ENCODE measurements around the gene DBX1. TPM values are rescaled to one million over a fixed set of nuclear protein-coding genes. Genes with fewer than 3 reads are reported as not detected.

DBX1 gene
- total and polyA plus RNA-seq, 10 donors, result not detected

- 87 to 100% (median 96%) methylated on average over 1 of the region's 1 CpG for WGBS, 5 donors
- Histone ChIP-seq H3K4me3 (no peak overlapping the region), H3K36me3 (no peaks in the 10 kb centered on the region), H3K27me3 (replicated peaks in 1 of 7) (peaks cover 15 to 74% (median 60%) of the 10 kb centered on the region in 7 donors), H3K27ac (no peak overlapping the region), H3K4me1 (peaks cover 6 to 22% (median 18%) of the 10 kb centered on the region in 6 donors), H3K9me3 (peaks cover 0 to 9% (median 0%) of the 10 kb centered on the region in 8 donors)
- no peak for DNase-seq
- TF ChIP-seq CTCF (IDR thresholded peaks at IDR 0.05 in 8 of 11, conservative IDR thresholded peaks at IDR 0.05 in 3 of 11), result no peak
- TF ChIP-seq POLR2AphosphoS5 (IDR thresholded peaks at IDR 0.05), result no peak
- no peak for TF ChIP-seq POLR2A (IDR thresholded peaks at IDR 0.05)
- intact Hi-C loops (cut with DNase I; ENCODE audit: low total_unique reads), result no loop called here
Measured at GRCh38 chr11:20154381-20154780, 5.9 kb downstream of the DBX1 start.

- no peaks in the 10 kb centered on the region for H3K4me1 ChIP-seq
- no peak overlapping the region for H3K27ac ChIP-seq
- no peaks in the 10 kb centered on the region for H3K9me3 ChIP-seq
- 82 to 91% (median 84%) methylated on average over 4 of the region's 4 CpGs for WGBS, 5 donors
- DNase-seq, result no peak
- TF ChIP-seq CTCF (IDR thresholded peaks at IDR 0.05 in 8 of 11, conservative IDR thresholded peaks at IDR 0.05 in 3 of 11) (no peak), POLR2AphosphoS5 (IDR thresholded peaks at IDR 0.05) (no peak), POLR2A (IDR thresholded peaks at IDR 0.05) (no peak)
- H3K27me3 ChIP-seq (replicated peaks in 1 of 7), result peaks cover 0 to 41% (median 2%) of the 10 kb centered on the region in 7 donors
- no peak overlapping the region for H3K4me3 ChIP-seq
- no peaks in the 10 kb centered on the region for H3K36me3 ChIP-seq
- intact Hi-C loops (cut with DNase I; ENCODE audit: low total_unique reads), result no loop called here
Measured at GRCh38 chr11:20138707-20139106, 21.6 kb downstream of the DBX1 start.

DNA sequence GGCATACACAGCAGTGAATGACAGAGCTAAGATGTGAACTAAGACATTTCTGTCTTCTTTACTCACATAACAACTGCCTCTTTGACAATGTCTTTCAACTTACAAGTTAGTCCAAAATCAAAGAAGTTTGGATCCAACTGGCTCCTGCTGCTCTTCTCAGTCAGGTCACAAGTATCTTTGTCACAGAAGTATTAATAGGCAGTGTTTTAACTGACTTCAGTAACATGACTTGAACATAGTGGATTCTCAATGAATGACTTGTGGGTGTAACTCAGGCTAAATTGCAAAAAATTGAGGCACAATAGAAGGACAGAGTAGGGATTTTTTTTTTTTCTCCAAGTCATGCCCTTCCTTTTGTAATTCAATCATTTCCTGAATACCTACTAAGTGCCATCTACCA is 22.6 kb downstream of the DBX1 start:
- H3K4me1 ChIP-seq, result peaks cover 0 to 1% (median under 1%) of the 10 kb centered on the region in 6 donors
- H3K4me3 ChIP-seq, result no peak overlapping the region
- no peak for DNase-seq
- H3K27me3 ChIP-seq (replicated peaks in 1 of 7), result peaks cover 0 to 51% (median 12%) of the 10 kb centered on the region in 7 donors
- intact Hi-C loops (cut with DNase I; ENCODE audit: low total_unique reads), result no loop called here
- no peaks in the 10 kb centered on the region for H3K36me3 ChIP-seq
- H3K27ac ChIP-seq, result no peak overlapping the region
- H3K9me3 ChIP-seq, result no peaks in the 10 kb centered on the region
- no peak for TF ChIP-seq POLR2A (IDR thresholded peaks at IDR 0.05)
- TF ChIP-seq POLR2AphosphoS5 (IDR thresholded peaks at IDR 0.05), result no peak
- TF ChIP-seq CTCF (IDR thresholded peaks at IDR 0.05 in 8 of 11, conservative IDR thresholded peaks at IDR 0.05 in 3 of 11), result no peak

DNA sequence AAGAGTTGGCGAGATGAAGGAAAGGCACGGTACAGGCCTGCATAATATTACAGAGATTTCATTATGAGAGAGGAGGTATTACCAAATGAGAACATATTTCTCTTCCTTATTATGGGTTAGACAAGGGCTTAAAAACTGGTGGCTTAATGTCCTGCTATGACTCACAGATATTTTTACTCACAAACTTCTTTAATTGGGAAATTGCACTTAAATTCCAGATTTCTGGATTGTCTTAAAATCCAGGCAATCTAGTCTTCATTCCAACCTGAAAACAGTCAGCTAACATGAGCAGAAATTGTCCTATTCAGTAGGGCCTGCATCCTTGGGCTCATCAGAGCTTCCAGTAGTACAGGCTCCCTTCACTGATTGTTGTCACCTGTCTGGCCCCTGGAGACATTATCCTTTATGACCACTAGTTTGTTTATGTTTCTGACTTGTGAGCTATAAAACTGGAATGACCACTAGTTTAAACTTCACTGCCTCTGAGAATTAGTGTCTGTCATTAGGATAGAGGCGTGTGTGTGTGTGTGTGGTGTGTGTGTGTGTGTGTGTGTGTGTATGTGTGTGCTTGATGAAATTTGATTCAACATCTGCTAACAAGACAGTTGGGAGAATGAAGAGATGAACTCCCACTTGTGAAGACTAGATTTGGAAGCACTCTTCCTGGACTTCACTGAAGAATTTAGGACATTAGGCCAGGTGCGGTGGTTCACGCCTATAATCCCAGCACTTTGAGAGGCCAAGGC is 25.1 kb downstream of the DBX1 start:
- no peak for TF ChIP-seq POLR2A (IDR thresholded peaks at IDR 0.05)
- no peak for TF ChIP-seq CTCF (IDR thresholded peaks at IDR 0.05 in 8 of 11, conservative IDR thresholded peaks at IDR 0.05 in 3 of 11)
- TF ChIP-seq POLR2AphosphoS5 (IDR thresholded peaks at IDR 0.05), result no peak
- Histone ChIP-seq H3K4me1 (peaks cover 0 to 13% (median 10%) of the 10 kb centered on the region in 6 donors), H3K4me3 (no peak overlapping the region), H3K9me3 (no peaks in the 10 kb centered on the region), H3K27me3 (replicated peaks in 1 of 7) (peaks cover 0 to 58% (median 11%) of the 10 kb centered on the region in 7 donors), H3K27ac (no peak overlapping the region), H3K36me3 (no peaks in the 10 kb centered on the region)
- intact Hi-C loops (cut with DNase I; ENCODE audit: low total_unique reads), result no loop called here
- DNase-seq, result no peak
- 82 to 91% (median 88%) methylated on average over 5 of the region's 5 CpGs for WGBS, 5 donors

All from spleen (tissue), 11 donors.